Heart left ventricle (tissue), 13 donors: Measurements from ENCODE around the gene STAG1.

Experiments used
- POLR2A ChIP-seq, 2 donors: fragments of 450-650 bp; IDR thresholded peaks; one replicate each; pipeline ENCODE4 v1.6.1; 2017; ENCODE audit warnings: antibody characterized with exemption in 2 of 2, mild to moderate bottlenecking in 2 of 2, moderate library complexity in 2 of 2
- TF ChIP-seq, protein P1 (sequence below), 12 donors: fragments of 200-600 bp; sonication (generic) in 4 of 12; IDR thresholded peaks; one replicate each; pipeline versions ENCODE4 v1.5.0 to v1.8.0; 2018 to 2022; ENCODE audit warnings: antibody characterized with exemption in 12 of 12, mild to moderate bottlenecking in 5 of 12
- donor health status: ischemic (EF 13 %, LVEDD 7.1; RV severe dilation, severe dysfunction).
- donor health status: DM: no; HTN: yes; CAD: no.
- donor health status: DM: no; HTN: no; CAD: no.
- donor health status: ischemic (EF 25% LVEDD 6.9; RV normal size, moderate dysfunction).
- donor health status: ischemic (EF 25% LVEDD 5.7; RV mildly dilated, moderate dysfunction).
- donor health status: ischemic (EF 35%, LVEDD 5.7; RV mildly dilated, moderate dysfunction).
- donor health status: nonischemic (EF 11% LVEDD 7.7; RV severe dilation, severe dysfunction).
- donor health status: DM: yes; HTN: yes; CAD: no.
- donor health status: PGD.
- donor health status: ischemic (EF 29% LVEDD 5.4; RV normal size, mild dysfunction).
- donor health status: nonischemic (EF 23%, LVEDD 6.1; RV moderate dilation, normal function).

- no peak for TF ChIP-seq POLR2A (IDR thresholded peaks at IDR 0.05)
- TF ChIP-seq, protein P1, sequence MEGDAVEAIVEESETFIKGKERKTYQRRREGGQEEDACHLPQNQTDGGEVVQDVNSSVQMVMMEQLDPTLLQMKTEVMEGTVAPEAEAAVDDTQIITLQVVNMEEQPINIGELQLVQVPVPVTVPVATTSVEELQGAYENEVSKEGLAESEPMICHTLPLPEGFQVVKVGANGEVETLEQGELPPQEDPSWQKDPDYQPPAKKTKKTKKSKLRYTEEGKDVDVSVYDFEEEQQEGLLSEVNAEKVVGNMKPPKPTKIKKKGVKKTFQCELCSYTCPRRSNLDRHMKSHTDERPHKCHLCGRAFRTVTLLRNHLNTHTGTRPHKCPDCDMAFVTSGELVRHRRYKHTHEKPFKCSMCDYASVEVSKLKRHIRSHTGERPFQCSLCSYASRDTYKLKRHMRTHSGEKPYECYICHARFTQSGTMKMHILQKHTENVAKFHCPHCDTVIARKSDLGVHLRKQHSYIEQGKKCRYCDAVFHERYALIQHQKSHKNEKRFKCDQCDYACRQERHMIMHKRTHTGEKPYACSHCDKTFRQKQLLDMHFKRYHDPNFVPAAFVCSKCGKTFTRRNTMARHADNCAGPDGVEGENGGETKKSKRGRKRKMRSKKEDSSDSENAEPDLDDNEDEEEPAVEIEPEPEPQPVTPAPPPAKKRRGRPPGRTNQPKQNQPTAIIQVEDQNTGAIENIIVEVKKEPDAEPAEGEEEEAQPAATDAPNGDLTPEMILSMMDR (IDR thresholded peaks at IDR 0.05): no peak
Measured at GRCh38 chr3:136750209-136750896, 1.8 kb downstream of the STAG1 start.
